ENCODE results near the gene CDC5L. TPM values are rescaled to one million over a fixed set of nuclear protein-coding genes. Genes with fewer than 3 reads are reported as not detected.

Gene CDC5L
- polyA plus RNA-seq, 3 donors, result 44.2 to 49.2 (median 45.5) TPM

- DNase-seq (ENCODE audit: low read depth in 3 of 3, low spot score in 2 of 3), result no peak
Observed at GRCh38 chr6:44472250-44472945, 84.9 kb downstream of the CDC5L start.

GRCh38 chr6:44473393-44474189 is 86.1 kb downstream of the CDC5L start:
- no peak for DNase-seq (ENCODE audit: low read depth in 3 of 3, low spot score in 2 of 3)

GRCh38 chr6:44474190-44474631 is 86.7 kb downstream of the CDC5L start:
- no peak for DNase-seq (ENCODE audit: low read depth in 3 of 3, low spot score in 2 of 3)

- DNase-seq (ENCODE audit: low read depth in 3 of 3, low spot score in 2 of 3), result no peak
Observed at GRCh38 chr6:44474643-44475042, 87.1 kb downstream of the CDC5L start.

GRCh38 chr6:44475417-44475778 is 87.9 kb downstream of the CDC5L start:
- DNase-seq (ENCODE audit: low read depth in 3 of 3, low spot score in 2 of 3), result no peak

- DNase-seq (ENCODE audit: low read depth in 3 of 3, low spot score in 2 of 3), result peak; percentile 67 to 69 (median 68)
Observed at GRCh38 chr6:44475779-44476434, 88.4 kb downstream of the CDC5L start.

- no peak for DNase-seq (ENCODE audit: low read depth in 3 of 3, low spot score in 2 of 3)
Observed at GRCh38 chr6:44476849-44477248, 89.3 kb downstream of the CDC5L start.

- DNase-seq (ENCODE audit: low read depth in 3 of 3, low spot score in 2 of 3), result no peak
Observed at GRCh38 chr6:44477293-44477894, 89.9 kb downstream of the CDC5L start.

- no peak for DNase-seq (ENCODE audit: low read depth in 3 of 3, low spot score in 2 of 3)
Observed at GRCh38 chr6:44478158-44478557, 90.7 kb downstream of the CDC5L start.

- DNase-seq (ENCODE audit: low read depth in 3 of 3, low spot score in 2 of 3), result no peak
Observed at GRCh38 chr6:44478591-44479254, 91.2 kb downstream of the CDC5L start.

GRCh38 chr6:44480097-44480541 is 92.6 kb downstream of the CDC5L start:
- DNase-seq (ENCODE audit: low read depth in 3 of 3, low spot score in 2 of 3), result no peak

- no peak for DNase-seq (ENCODE audit: low read depth in 3 of 3, low spot score in 2 of 3)
Observed at GRCh38 chr6:44481056-44481455, 93.5 kb downstream of the CDC5L start.

GRCh38 chr6:44481760-44482159 is 94.3 kb downstream of the CDC5L start:
- no peak for DNase-seq (ENCODE audit: low read depth in 3 of 3, low spot score in 2 of 3)

GRCh38 chr6:44485601-44486401 is 98.3 kb downstream of the CDC5L start:
- no peak for DNase-seq (ENCODE audit: low read depth in 3 of 3, low spot score in 2 of 3)

GRCh38 chr6:44487002-44487401 is 99.5 kb downstream of the CDC5L start:
- DNase-seq (ENCODE audit: low read depth in 3 of 3, low spot score in 2 of 3), result no peak

GRCh38 chr6:44487586-44487985 is 100.1 kb downstream of the CDC5L start:
- DNase-seq (ENCODE audit: low read depth in 3 of 3, low spot score in 2 of 3), result no peak

- peak in 1 of 3 donors; percentile 23 for DNase-seq (ENCODE audit: low read depth in 3 of 3, low spot score in 2 of 3)
Observed at GRCh38 chr6:44489910-44490604, 102.6 kb downstream of the CDC5L start.

- no peak for DNase-seq (ENCODE audit: low read depth in 3 of 3, low spot score in 2 of 3)
Observed at GRCh38 chr6:44493132-44493531, 105.6 kb downstream of the CDC5L start.

- DNase-seq (ENCODE audit: low read depth in 3 of 3, low spot score in 2 of 3), result no peak
Observed at GRCh38 chr6:44493593-44493992, 106.1 kb downstream of the CDC5L start.
